Testis (tissue), 3 donors: ENCODE data around the gene ASB18. TPM values are rescaled to one million over a fixed set of nuclear protein-coding genes. Genes with fewer than 3 reads are reported as not detected.

Experiments
- DNase-seq: peaks from one replicate; pipeline ENCODE4 v3.0.0-alpha.2; 2019
- H3K27ac ChIP-seq, 2 donors: fragments of 200-600 bp; sonication (generic); one replicate each; pipeline ENCODE4 v1.5.1; 2019
- H3K27me3 ChIP-seq: fragments of 200-600 bp; sonication (generic); one replicate; pipeline ENCODE4 v1.5.1; 2019
- H3K36me3 ChIP-seq: fragments of 200-600 bp; sonication (generic); one replicate; pipeline ENCODE4 v1.5.1; 2017; ENCODE audit warnings: low read depth; ENCODE audit errors: missing control alignments
- H3K4me1 ChIP-seq: fragments of 200-600 bp; sonication (generic); one replicate; pipeline ENCODE4 v1.5.1; 2019
- H3K4me3 ChIP-seq, 2 donors: fragments of 200-600 bp; sonication (generic); one replicate each; pipeline ENCODE4 v1.5.1; 2017 to 2019
- H3K9me3 ChIP-seq: fragments of 200-600 bp; sonication (generic); one replicate; pipeline ENCODE4 v1.5.1; 2017
- POLR2A ChIP-seq: fragments of 450-650 bp; IDR thresholded peaks from one replicate; pipeline ENCODE4 v1.6.1; 2017; ENCODE audit warnings: antibody characterized with exemption, mild to moderate bottlenecking, moderate library complexity
- WGBS, 2 donors: methylation state at CpG; one replicate each; pipeline ENCODE4 v1.1.5; 2018; 5-methylcytosine and 5-hydroxymethylcytosine counted together
- intact Hi-C: fragments of 100-400 bp; cut with DNase I; formaldehyde crosslinking; loops from one replicate; pipeline ENCODE4 v1.15.1; 2023; ENCODE audit warnings: low total_unique reads
- polyA plus RNA-seq: library from polyadenylated mRNA; stranded (reverse); fragments of 350-450 nt; fragmentation: Illumina TruSeq; extraction: RNeasy Lipid Tissue Mini Kit (QIAGEN cat#74804); gene quantifications from one replicate; pipeline ENCODE4 v1.2.3, GENCODE V29; 2014; ENCODE audit warnings: low read depth, low replicate concordance; ENCODE audit not compliant: insufficient read depth
- total RNA-seq, 2 donors: library from RNA; depleted of rRNA; stranded (reverse); fragments of >200 nt; gene quantifications; one replicate each; pipeline ENCODE4 v1.2.3, GENCODE V29; 2016
- TF ChIP-seq, protein P1 (sequence below), 3 experiments: fragments of 450-650 bp in 2 of 3; fragments of 200-600 bp in 1 of 3; sonication (generic) in 1 of 3; IDR thresholded peaks; one replicate each; pipeline ENCODE4 v1.5.1; 2016 to 2019; ENCODE audit warnings: antibody characterized with exemption in 3 of 3, mild to moderate bottlenecking in 2 of 3, moderate library complexity in 1 of 3

Gene ASB18
- total and polyA plus RNA-seq, 3 donors from 2014 or later, result 0.43 to 4.9 (median 0.67) TPM

DNA sequence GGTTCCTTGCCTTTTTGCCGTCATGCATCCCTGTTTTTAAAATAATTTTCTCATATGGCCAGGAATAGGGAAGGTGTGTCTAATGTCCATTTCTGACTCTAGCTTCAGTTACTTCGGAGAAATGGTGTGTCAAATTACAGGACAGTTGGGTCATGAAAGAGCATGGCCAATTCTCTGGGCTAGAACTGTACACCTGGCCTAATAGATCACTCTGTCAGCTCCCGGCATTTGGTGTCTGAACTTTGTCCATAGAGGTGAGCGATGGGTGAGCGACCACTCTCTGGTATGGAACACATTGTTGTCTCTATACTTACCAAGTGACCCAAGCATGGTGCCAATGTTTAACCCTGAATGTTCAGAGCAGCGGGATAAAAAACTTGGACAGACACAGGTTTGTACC lies 38.3 kb upstream of the ASB18 start:
- no peak overlapping the region for H3K4me3 ChIP-seq
- no peak for DNase-seq
- intact Hi-C loops, result no loop called here
- no peaks in the 10 kb centered on the region for H3K36me3 ChIP-seq
- no peaks in the 10 kb centered on the region for H3K4me1 ChIP-seq
- TF ChIP-seq, protein P1, sequence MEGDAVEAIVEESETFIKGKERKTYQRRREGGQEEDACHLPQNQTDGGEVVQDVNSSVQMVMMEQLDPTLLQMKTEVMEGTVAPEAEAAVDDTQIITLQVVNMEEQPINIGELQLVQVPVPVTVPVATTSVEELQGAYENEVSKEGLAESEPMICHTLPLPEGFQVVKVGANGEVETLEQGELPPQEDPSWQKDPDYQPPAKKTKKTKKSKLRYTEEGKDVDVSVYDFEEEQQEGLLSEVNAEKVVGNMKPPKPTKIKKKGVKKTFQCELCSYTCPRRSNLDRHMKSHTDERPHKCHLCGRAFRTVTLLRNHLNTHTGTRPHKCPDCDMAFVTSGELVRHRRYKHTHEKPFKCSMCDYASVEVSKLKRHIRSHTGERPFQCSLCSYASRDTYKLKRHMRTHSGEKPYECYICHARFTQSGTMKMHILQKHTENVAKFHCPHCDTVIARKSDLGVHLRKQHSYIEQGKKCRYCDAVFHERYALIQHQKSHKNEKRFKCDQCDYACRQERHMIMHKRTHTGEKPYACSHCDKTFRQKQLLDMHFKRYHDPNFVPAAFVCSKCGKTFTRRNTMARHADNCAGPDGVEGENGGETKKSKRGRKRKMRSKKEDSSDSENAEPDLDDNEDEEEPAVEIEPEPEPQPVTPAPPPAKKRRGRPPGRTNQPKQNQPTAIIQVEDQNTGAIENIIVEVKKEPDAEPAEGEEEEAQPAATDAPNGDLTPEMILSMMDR (IDR thresholded peaks at IDR 0.05), result no peak
- TF ChIP-seq POLR2A, result no peak
- no peak overlapping the region for H3K27ac ChIP-seq
- H3K27me3 ChIP-seq, result no peaks in the 10 kb centered on the region
- 88 to 94% methylated on average over 6 of the region's 6 CpGs for WGBS, 2 donors
- H3K9me3 ChIP-seq, result no peaks in the 10 kb centered on the region

DNA sequence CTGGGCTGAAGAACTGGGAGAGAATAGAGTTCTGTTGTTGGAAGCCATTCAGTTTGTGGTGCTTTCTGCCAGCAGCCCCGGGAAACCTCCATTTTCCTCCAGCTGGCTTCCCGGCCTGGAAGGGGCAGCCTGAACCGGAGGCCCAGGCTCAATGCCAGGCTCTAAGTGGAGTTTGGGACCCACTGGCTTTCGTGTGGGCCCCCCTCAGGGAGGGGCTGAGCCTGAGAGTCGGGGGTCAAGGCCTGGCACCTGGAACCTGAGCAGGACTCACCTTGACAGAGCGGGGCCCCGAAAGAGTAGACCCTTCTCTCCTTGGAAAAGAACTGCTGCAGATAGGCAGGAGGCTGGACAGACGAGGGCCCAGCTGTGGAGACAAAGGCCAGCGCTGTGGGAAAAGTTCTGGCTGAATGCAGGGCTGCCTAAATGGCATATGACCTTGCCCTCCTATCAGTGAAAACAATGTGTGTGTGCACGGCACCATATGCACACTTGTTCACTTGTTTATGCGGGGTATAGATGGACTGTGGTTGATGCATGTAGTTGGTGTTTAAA lies 34.8 kb upstream of the ASB18 start:
- Histone ChIP-seq H3K9me3 (no peaks in the 10 kb centered on the region), H3K27me3 (no peaks in the 10 kb centered on the region), H3K27ac (no peak overlapping the region), H3K36me3 (no peaks in the 10 kb centered on the region), H3K4me1 (no peaks in the 10 kb centered on the region), H3K4me3 (no peak overlapping the region)
- no peak for DNase-seq
- intact Hi-C loops, result no loop called here
- 81 to 89% methylated on average over 7 to 11 of the region's 11 CpGs for WGBS, 2 donors
- no peak for TF ChIP-seq POLR2A
- TF ChIP-seq, protein P1 (IDR thresholded peaks at IDR 0.05), result no peak

DNA sequence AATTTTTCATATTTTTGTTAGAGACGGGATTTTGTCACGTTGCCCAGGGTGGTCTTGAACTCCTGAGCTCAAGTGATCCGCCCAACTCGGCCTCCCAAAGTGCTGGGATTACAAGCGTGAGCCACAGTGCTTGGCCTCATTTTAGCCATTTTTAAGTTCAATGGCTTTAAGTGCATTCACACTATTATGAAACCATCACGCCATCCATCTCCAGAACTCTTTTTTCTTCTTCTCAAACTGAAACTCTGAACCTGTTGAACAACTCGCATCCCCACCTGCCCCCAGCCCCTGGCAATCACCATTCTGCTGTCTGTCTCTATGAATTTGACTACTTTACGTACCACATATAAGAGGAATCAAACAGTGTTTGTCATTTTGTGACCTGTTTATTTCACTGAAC lies 31.3 kb upstream of the ASB18 start:
- no peaks in the 10 kb centered on the region for H3K36me3 ChIP-seq
- H3K4me1 ChIP-seq, result no peaks in the 10 kb centered on the region
- intact Hi-C loops, result no loop called here
- WGBS, 2 donors, result 82 to 87% methylated on average over 8 of the region's 8 CpGs
- TF ChIP-seq, protein P1 (IDR thresholded peaks at IDR 0.05), result no peak
- no peak for TF ChIP-seq POLR2A
- H3K27ac ChIP-seq, result no peak overlapping the region
- no peaks in the 10 kb centered on the region for H3K27me3 ChIP-seq
- H3K9me3 ChIP-seq, result no peaks in the 10 kb centered on the region
- H3K4me3 ChIP-seq, result no peak overlapping the region
- DNase-seq, result no peak

DNA sequence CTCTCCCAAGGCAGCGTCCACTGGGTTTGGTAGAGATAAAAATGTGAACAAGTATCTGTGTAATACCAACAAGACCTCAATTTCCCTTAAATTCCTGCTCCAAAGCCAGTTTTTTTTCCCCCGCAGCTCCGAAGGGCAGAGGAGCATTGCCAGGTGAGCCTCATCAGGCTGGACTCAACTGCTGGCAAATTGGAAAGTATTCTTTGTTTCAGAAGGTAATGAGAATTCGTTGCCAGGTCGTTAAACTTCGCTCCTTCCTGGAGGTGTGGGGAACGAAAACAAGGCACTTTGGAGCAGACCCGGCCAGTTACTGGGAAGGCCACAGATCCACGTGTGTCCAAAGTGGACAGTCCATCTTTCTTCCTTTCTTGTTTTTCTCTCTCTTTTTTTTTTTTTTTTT lies 30.4 kb upstream of the ASB18 start:
- TF ChIP-seq, protein P1 (IDR thresholded peaks at IDR 0.05), result no peak
- no peak for TF ChIP-seq POLR2A
- WGBS, 2 donors, result 78 to 79% methylated on average over 9 of the region's 9 CpGs
- no peak for DNase-seq
- Histone ChIP-seq H3K9me3 (no peaks in the 10 kb centered on the region), H3K27me3 (no peaks in the 10 kb centered on the region), H3K4me1 (no peaks in the 10 kb centered on the region), H3K36me3 (no peaks in the 10 kb centered on the region), H3K27ac (no peak overlapping the region), H3K4me3 (no peak overlapping the region)
- intact Hi-C loops, result no loop called here

DNA sequence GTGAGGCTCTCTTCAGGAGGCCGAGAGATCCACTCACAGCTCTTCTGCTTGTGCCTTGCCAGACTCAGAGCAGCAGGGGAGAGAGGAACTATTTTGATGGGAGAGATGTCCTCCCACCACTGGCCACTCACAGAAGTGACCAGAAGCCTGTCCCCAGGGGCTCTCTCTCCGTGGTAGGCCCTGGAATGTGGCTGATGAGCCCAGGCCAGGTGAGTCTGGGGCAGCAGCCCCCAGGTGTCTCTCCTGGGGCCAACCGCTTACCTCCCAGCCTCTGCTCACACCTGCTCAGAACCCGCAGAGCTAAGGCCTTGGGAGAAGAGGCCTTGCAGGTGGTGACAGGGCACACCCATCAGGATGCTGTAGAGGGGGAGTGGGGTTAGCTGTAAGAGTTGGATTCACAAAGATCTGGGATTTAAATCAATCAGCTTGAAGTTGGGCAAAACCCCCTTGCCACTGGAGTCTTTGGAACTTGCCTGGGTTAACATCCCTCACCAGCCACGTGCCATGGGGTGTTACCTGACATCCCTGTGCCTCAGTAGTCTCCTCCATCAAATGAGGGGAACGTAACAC lies 29.1 kb upstream of the ASB18 start:
- H3K27me3 ChIP-seq, result no peaks in the 10 kb centered on the region
- intact Hi-C loops, result no loop called here
- H3K27ac ChIP-seq, result no peak overlapping the region
- no peaks in the 10 kb centered on the region for H3K9me3 ChIP-seq
- H3K4me3 ChIP-seq, result no peak overlapping the region
- no peak for TF ChIP-seq POLR2A
- TF ChIP-seq, protein P1 (IDR thresholded peaks at IDR 0.05), result no peak
- no peaks in the 10 kb centered on the region for H3K36me3 ChIP-seq
- no peaks in the 10 kb centered on the region for H3K4me1 ChIP-seq
- no peak for DNase-seq
- WGBS, 2 donors, result 93 to 100% methylated on average over 2 to 6 of the region's 6 CpGs
